D721Med (cell line): ENCODE results near the gene DHRS1.

Source experiments
- DNase-seq: peaks from one replicate; pipeline ENCODE4 v3.0.0; 2011; ENCODE audit warnings: low spot score; ENCODE audit not compliant: insufficient read length
- FAIRE-seq: peaks from 2 replicates; lab custom pipeline; 2011; peaks lifted over from hg19 to GRCh38; lab: Jason Lieb, UNC
- TF ChIP-seq, protein P1 (sequence below): IDR thresholded peaks from 2 replicates; pipeline ENCODE4 v1.5.1; 2012; ENCODE audit warnings: mild to moderate bottlenecking, control low read depth; ENCODE audit not compliant: insufficient read depth; ENCODE audit errors: missing control alignments

Gene DHRS1

DNA sequence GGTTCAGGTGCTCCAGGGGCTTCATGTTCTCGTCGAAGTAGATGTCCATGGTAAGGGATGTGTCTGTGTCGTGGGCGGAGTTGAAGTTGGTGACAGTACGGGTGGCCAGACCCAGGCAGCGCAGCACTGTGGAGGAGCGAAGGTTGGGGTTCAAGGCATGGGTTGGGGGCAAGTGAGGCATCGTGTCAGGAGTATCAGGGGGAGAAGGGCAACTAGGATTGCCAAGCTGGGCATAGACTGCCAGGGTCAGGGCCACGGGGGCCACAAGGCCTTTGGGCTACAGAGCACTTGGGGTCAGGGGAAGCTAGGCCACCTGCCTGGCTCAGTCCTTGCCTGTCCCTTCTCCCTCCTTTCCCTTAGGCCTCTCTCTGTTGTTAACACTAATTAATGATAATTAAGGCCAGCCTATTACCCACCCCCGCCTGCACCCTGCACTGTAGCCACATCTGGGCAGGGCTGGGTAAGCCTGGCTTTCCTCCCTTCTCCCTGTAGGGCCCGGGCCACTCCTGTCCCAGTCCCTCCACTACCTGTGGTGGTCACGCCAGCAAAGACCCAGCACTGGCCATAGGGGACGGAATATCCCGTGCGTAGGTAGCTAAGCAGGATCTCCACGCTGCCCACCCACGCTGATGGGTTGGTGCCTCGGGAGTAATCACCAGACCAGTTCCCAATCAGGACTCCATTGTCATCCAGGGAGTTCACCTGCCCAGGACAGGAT, 40.9 kb downstream of the DHRS1 start:
- FAIRE-seq, result no peak
- TF ChIP-seq, protein P1, sequence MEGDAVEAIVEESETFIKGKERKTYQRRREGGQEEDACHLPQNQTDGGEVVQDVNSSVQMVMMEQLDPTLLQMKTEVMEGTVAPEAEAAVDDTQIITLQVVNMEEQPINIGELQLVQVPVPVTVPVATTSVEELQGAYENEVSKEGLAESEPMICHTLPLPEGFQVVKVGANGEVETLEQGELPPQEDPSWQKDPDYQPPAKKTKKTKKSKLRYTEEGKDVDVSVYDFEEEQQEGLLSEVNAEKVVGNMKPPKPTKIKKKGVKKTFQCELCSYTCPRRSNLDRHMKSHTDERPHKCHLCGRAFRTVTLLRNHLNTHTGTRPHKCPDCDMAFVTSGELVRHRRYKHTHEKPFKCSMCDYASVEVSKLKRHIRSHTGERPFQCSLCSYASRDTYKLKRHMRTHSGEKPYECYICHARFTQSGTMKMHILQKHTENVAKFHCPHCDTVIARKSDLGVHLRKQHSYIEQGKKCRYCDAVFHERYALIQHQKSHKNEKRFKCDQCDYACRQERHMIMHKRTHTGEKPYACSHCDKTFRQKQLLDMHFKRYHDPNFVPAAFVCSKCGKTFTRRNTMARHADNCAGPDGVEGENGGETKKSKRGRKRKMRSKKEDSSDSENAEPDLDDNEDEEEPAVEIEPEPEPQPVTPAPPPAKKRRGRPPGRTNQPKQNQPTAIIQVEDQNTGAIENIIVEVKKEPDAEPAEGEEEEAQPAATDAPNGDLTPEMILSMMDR, result no peak
- DNase-seq, result no peak

DNA sequence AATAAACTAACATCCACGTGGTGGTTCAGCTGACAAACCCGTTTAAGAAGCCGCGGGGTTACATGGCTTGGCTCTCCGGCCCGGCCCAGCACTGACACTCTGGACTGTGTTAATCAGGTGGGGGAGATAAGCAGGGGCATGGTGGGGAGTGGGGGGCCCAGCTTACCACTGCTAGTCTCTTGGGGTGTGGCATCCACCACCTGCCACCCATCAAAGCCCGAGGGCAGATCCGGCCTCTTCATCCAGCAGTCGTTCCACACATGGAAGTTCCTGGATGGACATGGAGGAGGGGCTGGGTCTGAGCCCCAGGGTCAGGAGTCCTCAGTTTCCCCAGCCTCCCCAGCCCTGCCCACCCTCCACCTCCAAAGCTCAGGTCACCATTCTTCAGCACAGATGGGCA, 41.5 kb downstream of the DHRS1 start:
- TF ChIP-seq, protein P1, result no peak
- no peak for DNase-seq
- no peak for FAIRE-seq

GRCh38 chr14:24256960-24257359, 42.6 kb downstream of the DHRS1 start:
- FAIRE-seq, result no peak
- TF ChIP-seq, protein P1, result no peak

GRCh38 chr14:24255931-24256711, 43.5 kb downstream of the DHRS1 start:
- TF ChIP-seq, protein P1, result no peak
- FAIRE-seq (no peak), DNase-seq (no peak)

More at GRCh38 chr14:24256960-24257359, 42.6 kb downstream of the DHRS1 start:
- no peak for DNase-seq

GRCh38 chr14:24255438-24255837, 44.1 kb downstream of the DHRS1 start:
- TF ChIP-seq, protein P1, result no peak
- no peak for DNase-seq
- no peak for FAIRE-seq

DNA sequence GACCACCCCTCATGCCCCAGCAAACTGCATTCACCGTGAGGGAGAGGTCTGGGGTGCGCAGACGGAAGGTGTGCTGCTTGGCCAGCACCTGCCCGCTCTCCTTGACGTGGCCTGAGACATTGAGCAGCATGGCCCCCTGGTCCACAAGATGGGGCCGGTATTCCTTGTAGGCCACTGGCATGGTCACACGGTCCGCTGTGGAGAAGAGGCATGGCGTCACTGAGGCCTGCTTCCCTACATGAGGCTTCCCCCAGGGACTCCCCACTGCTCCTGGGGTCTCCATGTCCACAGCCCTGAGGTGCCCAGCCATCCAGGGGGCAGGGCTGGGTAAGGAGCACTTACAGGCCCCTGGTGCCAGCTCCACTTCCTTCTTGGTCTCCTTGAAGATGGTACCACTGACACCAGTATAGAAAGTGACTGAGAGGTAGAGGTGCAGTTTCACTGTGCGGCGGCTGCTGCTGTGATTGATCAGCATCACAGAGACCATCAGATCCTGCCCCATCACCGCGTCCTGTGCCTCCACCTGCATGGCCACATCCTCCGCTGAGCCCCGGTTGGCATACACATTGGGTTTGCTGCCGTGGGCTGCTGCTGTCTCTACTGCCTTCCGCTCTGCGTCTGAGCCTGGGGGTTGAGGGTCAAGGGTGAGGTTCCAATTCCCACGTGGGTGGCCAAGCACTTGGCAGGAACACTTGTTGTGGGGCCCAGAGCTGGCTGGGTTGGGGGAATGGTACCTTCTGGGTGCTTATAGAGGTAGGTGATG, 44.8 kb downstream of the DHRS1 start:
- DNase-seq (no peak), FAIRE-seq (no peak)
- TF ChIP-seq, protein P1, result no peak
